ENCODE measurements around the gene MAP3K14. TPM values are rescaled to one million over a fixed set of nuclear protein-coding genes. Genes with fewer than 3 reads are reported as not detected.

The MAP3K14 gene
- total RNA-seq, 4 donors from 2014 or later, result 5.4 to 15.9 (median 12.6) TPM

- TF ChIP-seq CTCF (IDR thresholded peaks at IDR 0.05), result no peak
- ATAC-seq (ENCODE audit: low FRiP score), result no peak
- DNase-seq (ENCODE audit: low spot score), result no peak
Observed at GRCh38 chr17:45339646-45340605, 23.1 kb upstream of the MAP3K14 start.

GRCh38 chr17:45338996-45339535 lies 22.2 kb upstream of the MAP3K14 start:
- TF ChIP-seq CTCF (IDR thresholded peaks at IDR 0.05), result no peak
- no peak for DNase-seq (ENCODE audit: low spot score)
- ATAC-seq (ENCODE audit: low FRiP score), result no peak

- ATAC-seq (ENCODE audit: low FRiP score) (no peak), DNase-seq (ENCODE audit: low spot score) (no peak)
- TF ChIP-seq CTCF (IDR thresholded peaks at IDR 0.05), result no peak
Observed at GRCh38 chr17:45338023-45338781, 21.4 kb upstream of the MAP3K14 start.

GRCh38 chr17:45336390-45337182 lies 19.8 kb upstream of the MAP3K14 start:
- no peak for TF ChIP-seq CTCF (IDR thresholded peaks at IDR 0.05)
- ATAC-seq (ENCODE audit: low FRiP score), result no peak
- no peak for DNase-seq (ENCODE audit: low spot score)

- no peak for TF ChIP-seq CTCF (IDR thresholded peaks at IDR 0.05)
- ATAC-seq (ENCODE audit: low FRiP score) (no peak), DNase-seq (ENCODE audit: low spot score) (no peak)
Observed at GRCh38 chr17:45335721-45336120, 18.9 kb upstream of the MAP3K14 start.
